GM12864 (cell line): ENCODE measurements around the gene MARK2.
A peak's percentile ranks its signal among the peaks of the same experiment; 100 is the strongest.

Experiments used
- DNase-seq: peaks from one replicate; pipeline ENCODE4 v3.0.0-alpha.2; 2011; ENCODE audit warnings: low read depth
- H3K4me3 ChIP-seq: 2 replicates; pipeline ENCODE4 v1.5.1; 2011; ENCODE audit warnings: mild to moderate bottlenecking, low read depth, low read length, control low read depth
- TF ChIP-seq, protein P1 (sequence below): IDR thresholded peaks from 2 replicates; pipeline ENCODE4 v1.5.1; 2011; ENCODE audit warnings: low read depth, mild to moderate bottlenecking, moderate library complexity, low read length, control low read depth, inconsistent platforms; ENCODE audit errors: missing control alignments

The MARK2 gene

DNA sequence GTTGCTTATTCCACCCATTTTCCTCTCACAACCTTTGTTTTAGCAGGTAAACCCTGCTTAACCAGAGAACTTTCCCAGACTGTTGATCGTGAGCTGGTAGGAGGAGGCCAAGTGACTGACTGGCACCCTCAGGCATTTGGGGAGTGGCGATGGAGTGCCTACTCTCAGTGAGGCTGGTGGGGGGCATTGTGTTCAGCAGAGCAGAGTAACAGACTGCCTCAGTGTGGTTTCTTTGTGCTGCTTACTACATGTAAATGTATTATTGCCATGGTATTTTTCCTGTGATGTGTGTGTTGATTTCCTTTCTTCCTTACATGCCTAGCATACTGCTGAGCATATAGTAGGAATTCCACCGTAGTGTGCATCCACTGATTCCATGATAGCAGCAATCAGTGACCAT lies 2.6 kb downstream of the MARK2 start:
- DNase-seq: no peak
- TF ChIP-seq, protein P1, sequence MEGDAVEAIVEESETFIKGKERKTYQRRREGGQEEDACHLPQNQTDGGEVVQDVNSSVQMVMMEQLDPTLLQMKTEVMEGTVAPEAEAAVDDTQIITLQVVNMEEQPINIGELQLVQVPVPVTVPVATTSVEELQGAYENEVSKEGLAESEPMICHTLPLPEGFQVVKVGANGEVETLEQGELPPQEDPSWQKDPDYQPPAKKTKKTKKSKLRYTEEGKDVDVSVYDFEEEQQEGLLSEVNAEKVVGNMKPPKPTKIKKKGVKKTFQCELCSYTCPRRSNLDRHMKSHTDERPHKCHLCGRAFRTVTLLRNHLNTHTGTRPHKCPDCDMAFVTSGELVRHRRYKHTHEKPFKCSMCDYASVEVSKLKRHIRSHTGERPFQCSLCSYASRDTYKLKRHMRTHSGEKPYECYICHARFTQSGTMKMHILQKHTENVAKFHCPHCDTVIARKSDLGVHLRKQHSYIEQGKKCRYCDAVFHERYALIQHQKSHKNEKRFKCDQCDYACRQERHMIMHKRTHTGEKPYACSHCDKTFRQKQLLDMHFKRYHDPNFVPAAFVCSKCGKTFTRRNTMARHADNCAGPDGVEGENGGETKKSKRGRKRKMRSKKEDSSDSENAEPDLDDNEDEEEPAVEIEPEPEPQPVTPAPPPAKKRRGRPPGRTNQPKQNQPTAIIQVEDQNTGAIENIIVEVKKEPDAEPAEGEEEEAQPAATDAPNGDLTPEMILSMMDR: no peak
- H3K4me3 ChIP-seq: peak overlapping the region; percentile 94

DNA sequence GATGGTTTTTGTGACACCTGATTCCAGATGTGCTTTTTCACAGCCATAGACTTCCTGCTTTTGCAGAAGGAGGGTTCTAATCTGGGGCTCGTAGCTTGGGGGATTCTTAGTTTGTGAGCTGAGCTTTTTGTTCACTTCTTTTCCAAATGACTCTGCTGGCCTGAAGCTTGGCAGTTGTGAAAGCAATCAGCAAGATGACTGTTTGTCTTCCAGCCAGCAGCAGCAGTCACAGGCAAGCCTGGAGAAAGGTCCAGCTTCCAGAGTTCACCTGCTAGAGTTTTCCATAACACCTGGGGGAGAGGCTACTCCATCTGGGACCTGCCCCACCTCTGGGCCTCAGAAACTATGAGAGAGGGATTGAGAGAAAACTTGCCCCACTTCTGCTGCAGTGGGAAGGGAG lies 4.1 kb downstream of the MARK2 start:
- no peak for DNase-seq
- TF ChIP-seq, protein P1: no peak
- H3K4me3 ChIP-seq: no peak overlapping the region

DNA sequence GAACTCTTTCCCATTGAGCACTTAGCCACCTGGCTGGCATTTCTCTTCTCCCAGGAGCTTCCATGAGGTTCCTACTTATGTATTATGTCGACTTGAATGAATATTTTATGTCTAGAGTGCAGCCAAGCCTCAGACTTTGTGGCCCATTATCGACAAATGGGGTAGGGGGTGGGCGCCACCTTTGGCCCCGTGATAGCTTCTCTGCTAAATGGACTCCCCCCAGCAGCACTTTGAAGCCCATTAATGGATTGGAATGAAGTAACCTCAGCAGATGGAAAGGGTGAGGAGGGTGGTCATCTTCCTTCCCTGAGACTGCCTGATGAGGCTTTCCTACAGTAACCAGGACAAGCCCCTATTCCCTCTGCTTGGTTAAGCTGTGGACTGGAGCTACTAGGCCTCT lies 5.9 kb downstream of the MARK2 start:
- no peak overlapping the region for H3K4me3 ChIP-seq
- DNase-seq: no peak
- TF ChIP-seq, protein P1: no peak

DNA sequence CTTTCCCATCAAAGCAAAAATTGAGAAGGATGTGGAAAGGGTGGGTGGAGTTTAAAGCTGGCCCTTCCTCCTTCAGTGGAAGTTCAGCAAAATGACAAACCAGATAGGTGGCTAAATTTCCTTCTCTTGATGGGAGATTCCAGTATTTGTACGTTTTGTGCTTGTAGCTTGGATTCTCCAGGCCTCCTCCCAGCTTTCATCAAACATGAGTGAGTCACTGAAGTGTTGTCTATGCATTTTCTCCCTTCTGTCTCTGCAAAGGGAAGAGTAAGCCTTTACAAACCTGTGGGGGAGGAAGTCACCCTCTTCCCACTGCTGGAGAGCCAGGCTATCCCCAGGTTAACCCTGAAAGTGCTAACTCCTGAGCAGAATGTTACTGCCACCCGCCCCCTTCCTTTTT lies 6.4 kb downstream of the MARK2 start:
- H3K4me3 ChIP-seq: no peak overlapping the region

DNA sequence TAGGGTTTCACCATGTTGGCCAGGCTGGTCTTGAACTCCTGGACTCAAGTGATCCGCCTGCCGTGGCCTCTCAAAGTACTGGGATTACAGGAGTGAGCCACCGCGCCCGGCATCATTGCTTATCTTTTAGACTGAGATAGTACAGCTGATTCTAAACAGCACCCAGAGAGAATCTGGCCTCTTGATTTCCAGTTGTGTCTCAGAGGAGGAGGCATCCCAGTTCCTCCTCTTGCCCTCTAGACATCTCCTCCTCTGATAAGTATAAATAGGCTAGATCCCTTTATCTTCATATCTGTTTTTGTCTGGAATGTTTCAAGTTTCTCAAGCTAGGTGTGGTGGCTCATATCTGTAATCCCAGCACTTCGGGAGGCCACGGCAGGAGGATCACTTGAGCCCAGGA lies 7.0 kb downstream of the MARK2 start:
- no peak for DNase-seq
- no peak overlapping the region for H3K4me3 ChIP-seq
- TF ChIP-seq, protein P1: no peak

More for the DNA sequence above, 6.4 kb downstream of the MARK2 start:
- no peak for DNase-seq
- TF ChIP-seq, protein P1: no peak

DNA sequence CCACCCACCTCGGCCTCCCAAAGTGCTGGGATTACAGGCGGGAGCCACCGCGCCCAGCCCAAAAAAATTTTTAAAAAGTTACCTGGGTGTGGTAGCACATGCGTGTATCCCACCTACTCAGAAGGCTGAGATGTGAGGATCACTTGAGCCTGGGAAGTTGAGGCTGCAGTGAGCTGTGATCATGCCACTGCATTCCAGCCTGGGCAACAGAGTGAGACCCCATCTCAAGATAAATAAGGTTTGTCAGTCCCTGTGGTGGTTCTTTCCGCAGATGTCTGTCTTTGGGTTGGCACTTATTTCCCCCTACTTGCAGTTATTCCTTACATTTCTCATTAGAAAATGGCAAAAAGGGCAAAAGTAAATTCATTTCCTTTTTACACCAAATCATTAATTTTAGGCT lies 8.0 kb downstream of the MARK2 start:
- H3K4me3 ChIP-seq: no peak overlapping the region
- TF ChIP-seq, protein P1: no peak
- DNase-seq: no peak

DNA sequence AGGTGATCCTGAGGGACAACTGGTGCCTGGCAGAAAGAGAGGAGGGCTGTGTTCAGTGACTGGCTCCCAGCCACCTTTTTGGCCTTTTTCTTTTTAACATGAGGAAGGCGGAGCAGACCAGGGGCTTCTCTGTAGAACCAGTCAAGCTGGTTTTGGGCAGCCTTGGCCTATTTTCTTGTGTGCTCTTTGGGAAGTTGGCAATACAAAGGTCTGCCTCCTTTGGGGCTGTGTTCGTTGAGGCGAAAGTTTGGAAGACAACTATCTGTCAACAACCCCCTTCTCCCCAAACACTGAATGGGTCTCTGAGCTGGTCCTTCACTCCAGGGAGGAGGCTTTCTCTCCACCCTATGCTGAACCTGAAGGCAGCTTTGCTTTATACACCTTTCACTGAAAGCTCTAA lies 8.5 kb downstream of the MARK2 start:
- H3K4me3 ChIP-seq: no peak overlapping the region
- DNase-seq: no peak
- TF ChIP-seq, protein P1: no peak
